WTC11 (cell line): Measurements from ENCODE around the gene LRRC8C.

Experiments used
- CREB1 ChIP-seq: sonication (generic); formaldehyde crosslinking; IDR thresholded peaks from 2 replicates; pipeline ENCODE4 v1.8.0; 2023; ENCODE audit warnings: mild to moderate bottlenecking, missing genetic modification reagents
- CREM ChIP-seq: sonication (generic); formaldehyde crosslinking; IDR thresholded peaks from 2 replicates; pipeline ENCODE4 v1.8.1; 2022; ENCODE audit warnings: mild to moderate bottlenecking, missing genetic modification reagents, moderate library complexity
- FOXK1 ChIP-seq: sonication (generic); formaldehyde crosslinking; IDR thresholded peaks from 2 replicates; pipeline ENCODE4 v1.8.0; 2022; ENCODE audit warnings: mild to moderate bottlenecking, moderate library complexity, missing genetic modification reagents
- SMAD3 ChIP-seq: sonication (generic); formaldehyde crosslinking; IDR thresholded peaks from 2 replicates; pipeline ENCODE4 v1.8.0; 2022; ENCODE audit warnings: missing genetic modification reagents, mild to moderate bottlenecking, borderline replicate concordance
- SP1 ChIP-seq: sonication (generic); formaldehyde crosslinking; conservative IDR thresholded peaks from 2 replicates; pipeline ENCODE4 v1.8.1; 2022; ENCODE audit warnings: missing genetic modification reagents
- ZBTB21 ChIP-seq: sonication (generic); formaldehyde crosslinking; IDR thresholded peaks from 2 replicates; pipeline ENCODE4 v1.8.1; 2023; ENCODE audit warnings: mild to moderate bottlenecking, missing genetic modification reagents, borderline replicate concordance
- TF ChIP-seq, protein P1 (sequence below): fragments of 200-600 bp; IDR thresholded peaks from 2 replicates; pipeline ENCODE4 v1.8.0; 2022; ENCODE audit warnings: antibody characterized with exemption
- TF ChIP-seq, protein P2 (sequence below): sonication (generic); formaldehyde crosslinking; IDR thresholded peaks from 2 replicates; pipeline ENCODE4 v1.8.1; 2023; ENCODE audit warnings: mild to moderate bottlenecking, missing genetic modification reagents, moderate library complexity
- TF ChIP-seq, protein P3 (sequence below): sonication (generic); formaldehyde crosslinking; IDR thresholded peaks from 2 replicates; pipeline ENCODE4 v1.8.1; 2022; ENCODE audit warnings: low read depth, mild to moderate bottlenecking, moderate library complexity, missing genetic modification reagents, borderline replicate concordance
- TF ChIP-seq, protein P4 (sequence below): sonication (generic); formaldehyde crosslinking; IDR thresholded peaks from 2 replicates; pipeline ENCODE4 v1.8.1; 2023; ENCODE audit warnings: mild to moderate bottlenecking, missing genetic modification reagents, moderate library complexity
- TF ChIP-seq, protein P5 (sequence below): sonication (generic); formaldehyde crosslinking; IDR thresholded peaks from 2 replicates; pipeline ENCODE4 v1.8.0; 2022; ENCODE audit warnings: mild to moderate bottlenecking, missing genetic modification reagents
- TF ChIP-seq, protein P6 (sequence below): sonication (generic); formaldehyde crosslinking; IDR thresholded peaks from 2 replicates; pipeline ENCODE4 v1.8.1; 2023; ENCODE audit warnings: mild to moderate bottlenecking, missing genetic modification reagents
- TF ChIP-seq, protein P7 (sequence below): fragments of 250-450 bp; sonication (Bioruptor Pico); IDR thresholded peaks from 2 replicates; pipeline ENCODE4 v1.8.0; 2021; ENCODE audit warnings: mild to moderate bottlenecking
- TF ChIP-seq, protein P8 (sequence below): sonication (generic); formaldehyde crosslinking; IDR thresholded peaks from 2 replicates; pipeline ENCODE4 v1.8.0; 2022; ENCODE audit warnings: mild to moderate bottlenecking, missing genetic modification reagents

DNA sequence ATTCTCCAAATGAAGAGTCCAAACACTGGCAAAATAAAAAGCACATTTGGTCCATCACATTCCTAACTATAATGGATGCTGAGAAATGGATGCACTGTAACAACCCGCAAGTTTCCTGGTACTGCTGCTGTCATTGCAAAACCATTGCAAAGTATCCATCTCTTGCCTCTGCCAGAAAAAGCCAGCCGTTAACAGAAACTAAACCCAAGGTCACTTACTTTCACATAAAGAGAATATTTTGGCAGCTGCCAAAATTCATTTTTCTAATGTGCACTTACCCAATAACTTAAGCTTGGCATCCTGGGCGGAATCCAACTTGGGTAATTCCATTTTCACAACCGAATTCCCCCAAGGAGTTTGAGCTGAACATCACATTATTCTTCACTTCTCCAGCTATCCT, 110.9 kb downstream of the LRRC8C start:
- TF ChIP-seq, protein P1, sequence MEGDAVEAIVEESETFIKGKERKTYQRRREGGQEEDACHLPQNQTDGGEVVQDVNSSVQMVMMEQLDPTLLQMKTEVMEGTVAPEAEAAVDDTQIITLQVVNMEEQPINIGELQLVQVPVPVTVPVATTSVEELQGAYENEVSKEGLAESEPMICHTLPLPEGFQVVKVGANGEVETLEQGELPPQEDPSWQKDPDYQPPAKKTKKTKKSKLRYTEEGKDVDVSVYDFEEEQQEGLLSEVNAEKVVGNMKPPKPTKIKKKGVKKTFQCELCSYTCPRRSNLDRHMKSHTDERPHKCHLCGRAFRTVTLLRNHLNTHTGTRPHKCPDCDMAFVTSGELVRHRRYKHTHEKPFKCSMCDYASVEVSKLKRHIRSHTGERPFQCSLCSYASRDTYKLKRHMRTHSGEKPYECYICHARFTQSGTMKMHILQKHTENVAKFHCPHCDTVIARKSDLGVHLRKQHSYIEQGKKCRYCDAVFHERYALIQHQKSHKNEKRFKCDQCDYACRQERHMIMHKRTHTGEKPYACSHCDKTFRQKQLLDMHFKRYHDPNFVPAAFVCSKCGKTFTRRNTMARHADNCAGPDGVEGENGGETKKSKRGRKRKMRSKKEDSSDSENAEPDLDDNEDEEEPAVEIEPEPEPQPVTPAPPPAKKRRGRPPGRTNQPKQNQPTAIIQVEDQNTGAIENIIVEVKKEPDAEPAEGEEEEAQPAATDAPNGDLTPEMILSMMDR = no peak
- TF ChIP-seq, protein P2, sequence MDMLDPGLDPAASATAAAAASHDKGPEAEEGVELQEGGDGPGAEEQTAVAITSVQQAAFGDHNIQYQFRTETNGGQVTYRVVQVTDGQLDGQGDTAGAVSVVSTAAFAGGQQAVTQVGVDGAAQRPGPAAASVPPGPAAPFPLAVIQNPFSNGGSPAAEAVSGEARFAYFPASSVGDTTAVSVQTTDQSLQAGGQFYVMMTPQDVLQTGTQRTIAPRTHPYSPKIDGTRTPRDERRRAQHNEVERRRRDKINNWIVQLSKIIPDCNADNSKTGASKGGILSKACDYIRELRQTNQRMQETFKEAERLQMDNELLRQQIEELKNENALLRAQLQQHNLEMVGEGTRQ (CRISPR knock-in tag) = no peak
- TF ChIP-seq CREB1 (CRISPR knock-in tag) (no peak), SMAD3 (CRISPR knock-in tag) (no peak), CREM (CRISPR knock-in tag) (no peak), ZBTB21 (CRISPR knock-in tag) (no peak), SP1 (CRISPR knock-in tag) (no peak), FOXK1 (CRISPR knock-in tag) (no peak)
- TF ChIP-seq, protein P3, sequence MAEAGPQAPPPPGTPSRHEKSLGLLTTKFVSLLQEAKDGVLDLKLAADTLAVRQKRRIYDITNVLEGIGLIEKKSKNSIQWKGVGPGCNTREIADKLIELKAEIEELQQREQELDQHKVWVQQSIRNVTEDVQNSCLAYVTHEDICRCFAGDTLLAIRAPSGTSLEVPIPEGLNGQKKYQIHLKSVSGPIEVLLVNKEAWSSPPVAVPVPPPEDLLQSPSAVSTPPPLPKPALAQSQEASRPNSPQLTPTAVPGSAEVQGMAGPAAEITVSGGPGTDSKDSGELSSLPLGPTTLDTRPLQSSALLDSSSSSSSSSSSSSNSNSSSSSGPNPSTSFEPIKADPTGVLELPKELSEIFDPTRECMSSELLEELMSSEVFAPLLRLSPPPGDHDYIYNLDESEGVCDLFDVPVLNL (CRISPR knock-in tag) = no peak
- TF ChIP-seq, protein P4, sequence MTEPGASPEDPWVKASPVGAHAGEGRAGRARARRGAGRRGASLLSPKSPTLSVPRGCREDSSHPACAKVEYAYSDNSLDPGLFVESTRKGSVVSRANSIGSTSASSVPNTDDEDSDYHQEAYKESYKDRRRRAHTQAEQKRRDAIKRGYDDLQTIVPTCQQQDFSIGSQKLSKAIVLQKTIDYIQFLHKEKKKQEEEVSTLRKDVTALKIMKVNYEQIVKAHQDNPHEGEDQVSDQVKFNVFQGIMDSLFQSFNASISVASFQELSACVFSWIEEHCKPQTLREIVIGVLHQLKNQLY (CRISPR knock-in tag) = no peak
- TF ChIP-seq, protein P5, sequence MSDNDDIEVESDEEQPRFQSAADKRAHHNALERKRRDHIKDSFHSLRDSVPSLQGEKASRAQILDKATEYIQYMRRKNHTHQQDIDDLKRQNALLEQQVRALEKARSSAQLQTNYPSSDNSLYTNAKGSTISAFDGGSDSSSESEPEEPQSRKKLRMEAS (CRISPR knock-in tag) = no peak
- TF ChIP-seq, protein P6, sequence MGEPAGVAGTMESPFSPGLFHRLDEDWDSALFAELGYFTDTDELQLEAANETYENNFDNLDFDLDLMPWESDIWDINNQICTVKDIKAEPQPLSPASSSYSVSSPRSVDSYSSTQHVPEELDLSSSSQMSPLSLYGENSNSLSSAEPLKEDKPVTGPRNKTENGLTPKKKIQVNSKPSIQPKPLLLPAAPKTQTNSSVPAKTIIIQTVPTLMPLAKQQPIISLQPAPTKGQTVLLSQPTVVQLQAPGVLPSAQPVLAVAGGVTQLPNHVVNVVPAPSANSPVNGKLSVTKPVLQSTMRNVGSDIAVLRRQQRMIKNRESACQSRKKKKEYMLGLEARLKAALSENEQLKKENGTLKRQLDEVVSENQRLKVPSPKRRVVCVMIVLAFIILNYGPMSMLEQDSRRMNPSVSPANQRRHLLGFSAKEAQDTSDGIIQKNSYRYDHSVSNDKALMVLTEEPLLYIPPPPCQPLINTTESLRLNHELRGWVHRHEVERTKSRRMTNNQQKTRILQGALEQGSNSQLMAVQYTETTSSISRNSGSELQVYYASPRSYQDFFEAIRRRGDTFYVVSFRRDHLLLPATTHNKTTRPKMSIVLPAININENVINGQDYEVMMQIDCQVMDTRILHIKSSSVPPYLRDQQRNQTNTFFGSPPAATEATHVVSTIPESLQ = no peak
- TF ChIP-seq, protein P7, sequence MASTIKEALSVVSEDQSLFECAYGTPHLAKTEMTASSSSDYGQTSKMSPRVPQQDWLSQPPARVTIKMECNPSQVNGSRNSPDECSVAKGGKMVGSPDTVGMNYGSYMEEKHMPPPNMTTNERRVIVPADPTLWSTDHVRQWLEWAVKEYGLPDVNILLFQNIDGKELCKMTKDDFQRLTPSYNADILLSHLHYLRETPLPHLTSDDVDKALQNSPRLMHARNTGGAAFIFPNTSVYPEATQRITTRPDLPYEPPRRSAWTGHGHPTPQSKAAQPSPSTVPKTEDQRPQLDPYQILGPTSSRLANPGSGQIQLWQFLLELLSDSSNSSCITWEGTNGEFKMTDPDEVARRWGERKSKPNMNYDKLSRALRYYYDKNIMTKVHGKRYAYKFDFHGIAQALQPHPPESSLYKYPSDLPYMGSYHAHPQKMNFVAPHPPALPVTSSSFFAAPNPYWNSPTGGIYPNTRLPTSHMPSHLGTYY (CRISPR knock-in tag) = no peak
- TF ChIP-seq, protein P8, sequence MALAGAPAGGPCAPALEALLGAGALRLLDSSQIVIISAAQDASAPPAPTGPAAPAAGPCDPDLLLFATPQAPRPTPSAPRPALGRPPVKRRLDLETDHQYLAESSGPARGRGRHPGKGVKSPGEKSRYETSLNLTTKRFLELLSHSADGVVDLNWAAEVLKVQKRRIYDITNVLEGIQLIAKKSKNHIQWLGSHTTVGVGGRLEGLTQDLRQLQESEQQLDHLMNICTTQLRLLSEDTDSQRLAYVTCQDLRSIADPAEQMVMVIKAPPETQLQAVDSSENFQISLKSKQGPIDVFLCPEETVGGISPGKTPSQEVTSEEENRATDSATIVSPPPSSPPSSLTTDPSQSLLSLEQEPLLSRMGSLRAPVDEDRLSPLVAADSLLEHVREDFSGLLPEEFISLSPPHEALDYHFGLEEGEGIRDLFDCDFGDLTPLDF (CRISPR knock-in tag) = no peak
